Measurements from ENCODE around the gene KRI1. TPM values are rescaled to one million over a fixed set of nuclear protein-coding genes. Genes with fewer than 3 reads are reported as not detected.
A peak's percentile ranks its signal among the peaks of the same experiment; 100 is the strongest.

Gene KRI1
- total and polyA plus RNA-seq, 2 of the 8 experiments (the other 6 are each of a cell fraction or from before 2014, with no cell fraction given) = 14.2 to 45.2 TPM

- TF ChIP-seq TEAD4 (IDR thresholded peaks at IDR 0.05; ENCODE audit: low read depth, low read length) (peak; percentile 33; the same call in 1 of the 2 replicates), POLR2A (IDR thresholded peaks at IDR 0.05; ENCODE audit: control extremely low read depth in 1 of 2, low read depth in 2 of 2, low read length in 2 of 2) (peak; percentile 64 to 65), SP4 (IDR thresholded peaks at IDR 0.05; ENCODE audit: low read length) (peak; percentile 76; the same call in 1 of the 2 replicates), NRF1 (IDR thresholded peaks at IDR 0.05; ENCODE audit: low read depth, low read length) (peak; percentile 48), POLR2AphosphoS5 (IDR thresholded peaks at IDR 0.05; ENCODE audit: low read depth, low read length) (peak; percentile 60; the same call in 1 of the 2 replicates), SP2 (IDR thresholded peaks at IDR 0.05; ENCODE audit: low read length) (no peak), GTF2F1 (IDR thresholded peaks at IDR 0.05; ENCODE audit: borderline replicate concordance, low read depth, low read length) (no peak), BRCA1 (IDR thresholded peaks at IDR 0.05; ENCODE audit: low read depth, low read length) (peak; percentile 50; the same call in 1 of the 2 replicates), TAF1 (IDR thresholded peaks at IDR 0.05; ENCODE audit: low read depth, low read length) (peak; percentile 87), SIN3A (conservative IDR thresholded peaks at IDR 0.05 in 1 of 2, IDR thresholded peaks at IDR 0.05 in 1 of 2; ENCODE audit: low read depth in 1 of 2, low read length in 2 of 2) (peak in 1 of 2 experiments; percentile 68; a peak in 1 of 4 replicates), RBBP5 (IDR thresholded peaks at IDR 0.05; ENCODE audit: borderline replicate concordance, low read depth, low read length) (no peak), CREB1 (IDR thresholded peaks at IDR 0.05) (peak; percentile 92), ASH2L (IDR thresholded peaks at IDR 0.05; ENCODE audit: low read length) (no peak), SP1 (IDR thresholded peaks at IDR 0.05; ENCODE audit: low read depth, low read length) (peak; percentile 61; the same call in 1 of the 2 replicates), CTBP2 (IDR thresholded peaks at IDR 0.05; ENCODE audit: borderline replicate concordance, insufficient read depth, insufficient read length, low read length) (peak; percentile 58), ATF2 (IDR thresholded peaks at IDR 0.05; ENCODE audit: low read length) (0 out of 2 replicates have a peak, but pooled peaks have one; percentile 9), YY1 (IDR thresholded peaks at IDR 0.05; ENCODE audit: low read depth, low read length) (peak; percentile 89), MAX (IDR thresholded peaks at IDR 0.05) (peak; percentile 81), EP300 (IDR thresholded peaks at IDR 0.05; ENCODE audit: borderline replicate concordance in 1 of 2, low read depth in 2 of 2, low read length in 2 of 2) (no peak), KDM4A (IDR thresholded peaks at IDR 0.05; ENCODE audit: low read depth, low read length, severe bottlenecking) (no peak), HDAC6 (IDR thresholded peaks at IDR 0.05; ENCODE audit: low read depth, low read length) (no peak), EZH2 (IDR thresholded peaks at IDR 0.05; ENCODE audit: low read depth, low read length, severe bottlenecking) (no peak), CEBPB (IDR thresholded peaks at IDR 0.05; ENCODE audit: low read depth, low read length) (peak; percentile 8; the same call in 1 of the 2 replicates)
Measured at GRCh38 chr19:10568826-10569651, 3.2 kb upstream of the KRI1 start, which contains the start of gene CDKN2D (continued).
